ENCODE measurements around the gene GBP7.

DNA sequence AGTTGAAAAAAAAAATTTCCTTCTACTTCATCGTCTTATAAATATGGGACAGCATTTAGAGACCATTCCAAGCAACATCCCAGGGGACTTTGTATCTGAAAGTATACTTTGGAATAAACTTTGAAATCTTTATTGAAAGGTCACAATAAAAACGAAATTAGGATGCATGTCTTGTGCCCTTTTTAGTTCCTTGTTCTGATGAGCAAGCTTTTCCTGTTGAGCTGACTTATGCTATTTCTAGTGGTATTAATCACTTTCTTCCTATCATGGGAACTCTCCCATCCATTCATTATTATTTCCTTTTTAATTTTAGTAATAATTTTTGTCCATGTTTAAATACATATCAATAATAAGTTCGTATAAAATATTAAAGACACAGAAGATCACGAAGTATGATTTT, 45.9 kb downstream of the GBP7 start:
- TF ChIP-seq, protein P1, sequence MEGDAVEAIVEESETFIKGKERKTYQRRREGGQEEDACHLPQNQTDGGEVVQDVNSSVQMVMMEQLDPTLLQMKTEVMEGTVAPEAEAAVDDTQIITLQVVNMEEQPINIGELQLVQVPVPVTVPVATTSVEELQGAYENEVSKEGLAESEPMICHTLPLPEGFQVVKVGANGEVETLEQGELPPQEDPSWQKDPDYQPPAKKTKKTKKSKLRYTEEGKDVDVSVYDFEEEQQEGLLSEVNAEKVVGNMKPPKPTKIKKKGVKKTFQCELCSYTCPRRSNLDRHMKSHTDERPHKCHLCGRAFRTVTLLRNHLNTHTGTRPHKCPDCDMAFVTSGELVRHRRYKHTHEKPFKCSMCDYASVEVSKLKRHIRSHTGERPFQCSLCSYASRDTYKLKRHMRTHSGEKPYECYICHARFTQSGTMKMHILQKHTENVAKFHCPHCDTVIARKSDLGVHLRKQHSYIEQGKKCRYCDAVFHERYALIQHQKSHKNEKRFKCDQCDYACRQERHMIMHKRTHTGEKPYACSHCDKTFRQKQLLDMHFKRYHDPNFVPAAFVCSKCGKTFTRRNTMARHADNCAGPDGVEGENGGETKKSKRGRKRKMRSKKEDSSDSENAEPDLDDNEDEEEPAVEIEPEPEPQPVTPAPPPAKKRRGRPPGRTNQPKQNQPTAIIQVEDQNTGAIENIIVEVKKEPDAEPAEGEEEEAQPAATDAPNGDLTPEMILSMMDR (conservative IDR thresholded peaks at IDR 0.05; ENCODE audit: low read length): no peak
- TF ChIP-seq EZH2phosphoT487 (IDR thresholded peaks at IDR 0.05; ENCODE audit: borderline replicate concordance, low read depth, low read length): no peak

All from OCI-LY7 (cell line).